CD14-positive monocyte (primary cell): ENCODE data around the gene PEAK1. TPM values are rescaled to one million over a fixed set of nuclear protein-coding genes. Genes with fewer than 3 reads are reported as not detected.

ENCODE experiments used
- DNase-seq, 3 donors: peaks; one replicate each; pipeline ENCODE4 v3.0.0-alpha.2; 2011 to 2022
- H2AFZ ChIP-seq: 2 replicates; pipeline ENCODE4 v1.6.0; 2012; ENCODE audit warnings: mild to moderate bottlenecking, low read depth, low read length, inconsistent platforms; ENCODE audit not compliant: insufficient read depth, poor library complexity, severe bottlenecking
- H3K27ac ChIP-seq, 2 donors: 1 replicate in 1 of 2; 2 replicates in 1 of 2; pipeline ENCODE4 v1.5.1; 2012 to 2013; ENCODE audit warnings: low read length in 2 of 2, control low read depth in 1 of 2, inconsistent platforms in 1 of 2, low read depth in 1 of 2, mild to moderate bottlenecking in 1 of 2
- H3K27me3 ChIP-seq, 2 donors: one replicate each; pipeline versions ENCODE4 v1.6.0 to v1.6.1; 2011 to 2013; ENCODE audit warnings: low read length in 2 of 2; ENCODE audit not compliant: control insufficient read depth in 2 of 2, insufficient read depth in 2 of 2
- H3K36me3 ChIP-seq, 2 donors: replicated peaks in 1 of 2; 1 replicate in 1 of 2; 2 replicates in 1 of 2; pipeline versions ENCODE4 v1.5.1 to v1.6.1; 2012 to 2013; ENCODE audit warnings: low read length in 2 of 2, control low read depth in 1 of 2, inconsistent platforms in 1 of 2, mild to moderate bottlenecking in 1 of 2; ENCODE audit not compliant: insufficient read depth in 2 of 2, control insufficient read depth in 1 of 2
- H3K4me1 ChIP-seq, 2 donors: 1 replicate in 1 of 2; 2 replicates in 1 of 2; pipeline versions ENCODE4 v1.5.1 to v1.6.1; 2012 to 2013; ENCODE audit warnings: low read length in 2 of 2, control low read depth in 1 of 2, inconsistent platforms in 1 of 2, mild to moderate bottlenecking in 1 of 2, moderate library complexity in 1 of 2; ENCODE audit not compliant: insufficient read depth in 2 of 2, control insufficient read depth in 1 of 2
- H3K4me2 ChIP-seq: replicated peaks from 2 replicates; pipeline ENCODE3; 2012; ENCODE audit warnings: low read length, moderate library complexity, mild to moderate bottlenecking; ENCODE audit not compliant: poor library complexity, severe bottlenecking; ENCODE audit errors: extremely low read depth
- H3K4me3 ChIP-seq, 3 experiments: fragments of 200-600 bp in 1 of 3; sonication (generic) in 1 of 3; replicated peaks in 1 of 3; 1 replicate in 2 of 3; 2 replicates in 1 of 3; pipeline ENCODE4 v1.5.1; 2011 to 2013; ENCODE audit warnings: low read length in 3 of 3, mild to moderate bottlenecking in 3 of 3, control low read depth in 2 of 3, low read depth in 2 of 3, inconsistent platforms in 1 of 3, moderate library complexity in 1 of 3
- H3K79me2 ChIP-seq: 2 replicates; pipeline ENCODE4 v1.6.0; 2012; ENCODE audit warnings: mild to moderate bottlenecking, control low read depth, inconsistent platforms, low read length, moderate library complexity; ENCODE audit not compliant: insufficient read depth
- H3K9ac ChIP-seq: 2 replicates; pipeline ENCODE4 v1.6.0; 2017; ENCODE audit warnings: low read length, mild to moderate bottlenecking; ENCODE audit not compliant: insufficient read depth, poor library complexity, severe bottlenecking
- H3K9me3 ChIP-seq, 2 donors: replicated peaks in 1 of 2; 1 replicate in 1 of 2; 2 replicates in 1 of 2; pipeline versions ENCODE4 v1.5.1 to v1.6.1; 2012 to 2013; ENCODE audit warnings: low read length in 2 of 2, control low read depth in 1 of 2; ENCODE audit not compliant: control insufficient read depth in 1 of 2, insufficient read depth in 1 of 2
- H4K20me1 ChIP-seq: 2 replicates; pipeline ENCODE4 v1.6.0; 2012; ENCODE audit warnings: mild to moderate bottlenecking, low read length, control low read depth, moderate library complexity; ENCODE audit not compliant: insufficient read depth
- H3K27ac Mint-ChIP-seq, 7 donors: one replicate each; pipeline ENCODE4 v1.8.0; 2020; ENCODE audit warnings: mild to moderate bottlenecking in 7 of 7, mixed read lengths in 7 of 7, moderate library complexity in 6 of 7, inconsistent platforms in 2 of 7
- H3K27me3 Mint-ChIP-seq, 3 donors: one replicate each; pipeline ENCODE4 v1.8.0; 2021 to 2022; ENCODE audit warnings: low read depth in 3 of 3, mild to moderate bottlenecking in 3 of 3, mixed read lengths in 3 of 3, moderate library complexity in 3 of 3, inconsistent platforms in 1 of 3
- H3K36me3 Mint-ChIP-seq, 2 donors: one replicate each; pipeline ENCODE4 v1.8.0; 2020; ENCODE audit warnings: mixed read lengths in 2 of 2, inconsistent platforms in 1 of 2, mild to moderate bottlenecking in 1 of 2
- H3K4me1 Mint-ChIP-seq: one replicate; pipeline ENCODE4 v1.8.0; 2020; ENCODE audit warnings: mild to moderate bottlenecking, mixed read lengths
- H3K4me3 Mint-ChIP-seq, 2 donors: one replicate each; pipeline ENCODE4 v1.8.0; 2020; ENCODE audit warnings: mild to moderate bottlenecking in 2 of 2, mixed read lengths in 2 of 2, moderate library complexity in 1 of 2
- H3K9me3 Mint-ChIP-seq, 7 donors: one replicate each; pipeline ENCODE4 v1.8.0; 2020 to 2022; ENCODE audit warnings: mixed read lengths in 7 of 7, mild to moderate bottlenecking in 6 of 7, moderate library complexity in 6 of 7, inconsistent platforms in 2 of 7
- CTCF ChIP-seq: fragments of 200-600 bp; IDR thresholded peaks from one replicate; pipeline ENCODE4 v1.8.0; 2022; ENCODE audit warnings: antibody characterized with exemption, mild to moderate bottlenecking
- WGBS: methylation state at CpG from one replicate; pipeline ENCODE4 v1.1.5; 2013; ENCODE audit warnings: missing lambda C conversion rate; ENCODE audit not compliant: insufficient coverage; 5-methylcytosine and 5-hydroxymethylcytosine counted together
- intact Hi-C, 2 donors: fragments of 100-400 bp; cut with micrococcal nuclease; formaldehyde crosslinking; loops; one replicate each; pipeline versions ENCODE4 v1.15.0 to v1.15.1; 2023
- polyA plus RNA-seq, 3 donors: library from polyadenylated mRNA; depleted of rRNA in 1 of 3; unstranded in 2 of 3; stranded (reverse) in 1 of 3; fragments of 300-500 nt in 2 of 3; fragments of >200 nt in 1 of 3; fragmentation: Illumina TruSeq in 2 of 3; gene quantifications; 1 replicate in 2 of 3; 2 replicates in 1 of 3; pipeline ENCODE4 v1.2.3, GENCODE V29; 2012 to 2021

Gene PEAK1
- polyA plus RNA-seq, 3 donors, result 0.85 to 8.7 (median 1.1) TPM

GRCh38 chr15:77346245-77347036 is 73.5 kb downstream of the PEAK1 start:
- peaks cover 3 to 10% of the 10 kb centered on the region in 2 donors for H3K9me3 ChIP-seq
- WGBS, result no CpG with 5 or more reads among the region's 4 CpGs

GRCh38 chr15:77342807-77343206 is 77.1 kb downstream of the PEAK1 start:
- Mint-ChIP-seq H3K4me1 (no peaks in the 10 kb centered on the region), H3K36me3 (peaks cover 16 to 18% of the 10 kb centered on the region in 2 donors), H3K27me3 (no peaks in the 10 kb centered on the region), H3K27ac (no peak overlapping the region), H3K4me3 (no peak overlapping the region), H3K9me3 (peaks cover 3 to 21% (median 16%) of the 10 kb centered on the region in 7 donors)
- Histone ChIP-seq H3K27ac (no peak overlapping the region), H3K79me2 (no peaks in the 10 kb centered on the region), H3K4me3 (no peak overlapping the region), H3K9ac (no peak overlapping the region), H3K27me3 (no peaks in the 10 kb centered on the region), H3K36me3 (no peaks in the 10 kb centered on the region), H3K4me1 (no peaks in the 10 kb centered on the region), H4K20me1 (no peaks in the 10 kb centered on the region), H2AFZ (no peak overlapping the region), H3K9me3 (peaks cover 11 to 18% of the 10 kb centered on the region in 2 donors), H3K4me2 (no peak overlapping the region)
- intact Hi-C loops, result no loop called here
- DNase-seq, result no peak
- no CpG with 5 or more reads among the region's 3 CpGs for WGBS
- TF ChIP-seq CTCF, result no peak

More at GRCh38 chr15:77346245-77347036, 73.5 kb downstream of the PEAK1 start:
- no peaks in the 10 kb centered on the region for H3K27me3 Mint-ChIP-seq
- Histone ChIP-seq H3K79me2 (no peaks in the 10 kb centered on the region), H3K36me3 (no peaks in the 10 kb centered on the region), H3K27ac (no peak overlapping the region), H3K4me3 (no peak overlapping the region), H2AFZ (no peak overlapping the region), H3K9ac (no peak overlapping the region), H4K20me1 (no peaks in the 10 kb centered on the region), H3K27me3 (no peaks in the 10 kb centered on the region), H3K4me1 (no peaks in the 10 kb centered on the region), H3K4me2 (no peak overlapping the region)
- intact Hi-C loops, result no loop called here
- no peak overlapping the region for H3K27ac Mint-ChIP-seq
- H3K9me3 Mint-ChIP-seq, result peaks cover 3 to 12% (median 8%) of the 10 kb centered on the region in 7 donors
- DNase-seq, result no peak
- peaks cover 12 to 19% of the 10 kb centered on the region in 2 donors for H3K36me3 Mint-ChIP-seq
- TF ChIP-seq CTCF, result no peak
- H3K4me1 Mint-ChIP-seq, result no peaks in the 10 kb centered on the region
- H3K4me3 Mint-ChIP-seq, result no peak overlapping the region
